GM12878 (cell line): ENCODE results near the gene COL6A1.

Source experiments
- ASH2L ChIP-seq: fragments of 300-600, 200-600 bp; sonication (generic); IDR thresholded peaks from 2 replicates; pipeline ENCODE4 v1.6.1; 2017; ENCODE audit warnings: low read depth, mild to moderate bottlenecking, borderline replicate concordance
- EP300 ChIP-seq, 2 experiments: fragments of 150-350 bp in 1 of 2; IDR thresholded peaks; 2 replicates each; pipeline ENCODE4 v1.6.1; 2011 to 2012; ENCODE audit warnings: low read depth in 2 of 2, low read length in 2 of 2, borderline replicate concordance in 1 of 2, improper control_type of control experiment in 1 of 2, inconsistent platforms in 1 of 2; ENCODE audit not compliant: control insufficient read depth in 1 of 2
- PAX5 ChIP-seq: IDR thresholded peaks from 2 replicates; pipeline ENCODE4 v1.6.1; 2011; ENCODE audit warnings: low read depth, low read length, borderline replicate concordance
- POLR2A ChIP-seq: IDR thresholded peaks from 2 replicates; pipeline ENCODE4 v1.6.1; 2011; ENCODE audit warnings: low read depth, mild to moderate bottlenecking, low read length
- TF ChIP-seq, protein P1 (sequence below): IDR thresholded peaks from 2 replicates; pipeline ENCODE4 v1.6.1; 2012; ENCODE audit warnings: mild to moderate bottlenecking, low read depth, low read length
- TF ChIP-seq, protein P2 (sequence below): IDR thresholded peaks from 2 replicates; pipeline ENCODE4 v1.6.1; 2012; ENCODE audit warnings: low read depth, low read length, improper control_type of control experiment

DNA sequence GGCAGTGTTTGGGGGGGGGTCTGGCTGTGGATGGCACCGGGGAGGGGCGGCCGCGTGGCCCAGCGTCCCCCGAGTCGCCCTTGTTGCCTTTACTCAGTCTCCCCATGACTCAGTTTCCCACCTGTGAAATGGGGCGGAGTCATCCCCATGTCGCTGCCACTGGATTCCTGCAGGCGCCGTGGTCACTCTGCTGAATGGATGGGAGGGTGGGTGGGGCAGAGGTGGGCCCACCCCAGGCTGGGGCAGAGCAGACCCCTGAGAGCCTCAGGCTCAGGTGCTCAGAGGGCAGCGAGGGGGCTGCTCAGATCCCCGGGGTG is 2.0 kb downstream of the COL6A1 start:
- no peak for TF ChIP-seq EP300 (IDR thresholded peaks at IDR 0.05; ENCODE audit: borderline replicate concordance in 1 of 2, control insufficient read depth in 1 of 2, low read depth in 2 of 2, low read length in 2 of 2)
- TF ChIP-seq, protein P1, sequence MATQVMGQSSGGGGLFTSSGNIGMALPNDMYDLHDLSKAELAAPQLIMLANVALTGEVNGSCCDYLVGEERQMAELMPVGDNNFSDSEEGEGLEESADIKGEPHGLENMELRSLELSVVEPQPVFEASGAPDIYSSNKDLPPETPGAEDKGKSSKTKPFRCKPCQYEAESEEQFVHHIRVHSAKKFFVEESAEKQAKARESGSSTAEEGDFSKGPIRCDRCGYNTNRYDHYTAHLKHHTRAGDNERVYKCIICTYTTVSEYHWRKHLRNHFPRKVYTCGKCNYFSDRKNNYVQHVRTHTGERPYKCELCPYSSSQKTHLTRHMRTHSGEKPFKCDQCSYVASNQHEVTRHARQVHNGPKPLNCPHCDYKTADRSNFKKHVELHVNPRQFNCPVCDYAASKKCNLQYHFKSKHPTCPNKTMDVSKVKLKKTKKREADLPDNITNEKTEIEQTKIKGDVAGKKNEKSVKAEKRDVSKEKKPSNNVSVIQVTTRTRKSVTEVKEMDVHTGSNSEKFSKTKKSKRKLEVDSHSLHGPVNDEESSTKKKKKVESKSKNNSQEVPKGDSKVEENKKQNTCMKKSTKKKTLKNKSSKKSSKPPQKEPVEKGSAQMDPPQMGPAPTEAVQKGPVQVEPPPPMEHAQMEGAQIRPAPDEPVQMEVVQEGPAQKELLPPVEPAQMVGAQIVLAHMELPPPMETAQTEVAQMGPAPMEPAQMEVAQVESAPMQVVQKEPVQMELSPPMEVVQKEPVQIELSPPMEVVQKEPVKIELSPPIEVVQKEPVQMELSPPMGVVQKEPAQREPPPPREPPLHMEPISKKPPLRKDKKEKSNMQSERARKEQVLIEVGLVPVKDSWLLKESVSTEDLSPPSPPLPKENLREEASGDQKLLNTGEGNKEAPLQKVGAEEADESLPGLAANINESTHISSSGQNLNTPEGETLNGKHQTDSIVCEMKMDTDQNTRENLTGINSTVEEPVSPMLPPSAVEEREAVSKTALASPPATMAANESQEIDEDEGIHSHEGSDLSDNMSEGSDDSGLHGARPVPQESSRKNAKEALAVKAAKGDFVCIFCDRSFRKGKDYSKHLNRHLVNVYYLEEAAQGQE: no peak
- TF ChIP-seq PAX5: no peak
- no peak for TF ChIP-seq ASH2L
- TF ChIP-seq, protein P2, sequence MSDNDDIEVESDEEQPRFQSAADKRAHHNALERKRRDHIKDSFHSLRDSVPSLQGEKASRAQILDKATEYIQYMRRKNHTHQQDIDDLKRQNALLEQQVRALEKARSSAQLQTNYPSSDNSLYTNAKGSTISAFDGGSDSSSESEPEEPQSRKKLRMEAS: no peak
- no peak for TF ChIP-seq POLR2A
